Aorta (tissue), 5 donors: ENCODE data around the gene MAP3K1. TPM values are rescaled to one million over a fixed set of nuclear protein-coding genes. Genes with fewer than 3 reads are reported as not detected.

Experiments
- ATAC-seq: fragments of 200-7000 bp; cut with Tn5 transposase; one replicate; pipeline ENCODE4 v1.9.1; 2022; ENCODE audit warnings: moderate library complexity; ENCODE audit not compliant: low FRiP score
- DNase-seq, 2 donors: peaks; one replicate each; pipeline ENCODE4 v3.0.0-alpha.2; 2020
- H3K27ac ChIP-seq, 2 donors: one replicate each; pipeline ENCODE4 v1.5.1; 2013; ENCODE audit warnings: low read length in 2 of 2, mild to moderate bottlenecking in 2 of 2, moderate library complexity in 2 of 2, control low read depth in 1 of 2, inconsistent platforms in 1 of 2, low read depth in 1 of 2
- H3K27me3 ChIP-seq, 2 donors: one replicate each; pipeline ENCODE4 v1.6.1; 2013; ENCODE audit warnings: control low read depth in 1 of 2, low read length in 1 of 2, mild to moderate bottlenecking in 1 of 2, moderate library complexity in 1 of 2; ENCODE audit not compliant: insufficient read depth in 2 of 2, control insufficient read depth in 1 of 2
- H3K36me3 ChIP-seq, 2 donors: one replicate each; pipeline ENCODE4 v1.6.1; 2013; ENCODE audit warnings: control low read depth in 1 of 2, low read length in 1 of 2, mild to moderate bottlenecking in 1 of 2; ENCODE audit not compliant: insufficient read depth in 2 of 2, control insufficient read depth in 1 of 2
- H3K4me1 ChIP-seq, 2 donors: one replicate each; pipeline ENCODE4 v1.6.1; 2013; ENCODE audit warnings: low read length in 2 of 2, control low read depth in 1 of 2, mild to moderate bottlenecking in 1 of 2, moderate library complexity in 1 of 2; ENCODE audit not compliant: insufficient read depth in 2 of 2, control insufficient read depth in 1 of 2
- H3K4me3 ChIP-seq, 2 donors: one replicate each; pipeline ENCODE4 v1.5.1; 2013; ENCODE audit warnings: low read length in 2 of 2, control low read depth in 1 of 2, mild to moderate bottlenecking in 1 of 2
- H3K9me3 ChIP-seq: one replicate; pipeline ENCODE4 v1.6.1; 2013; ENCODE audit warnings: mild to moderate bottlenecking, low read length; ENCODE audit not compliant: control insufficient read depth
- WGBS, 2 donors: extraction: QIAGEN DNeasy Blood & Tissue Kit; methylation state at CpG; one replicate each; pipeline ENCODE4 v1.1.7; 2013; 5-methylcytosine and 5-hydroxymethylcytosine counted together
- intact Hi-C, 2 donors: fragments of 100-400 bp; cut with DNase I; formaldehyde crosslinking; loops; one replicate each; pipeline versions ENCODE4 v1.14.2 to v1.15.0; 2022
- polyA plus RNA-seq, 2 donors: library from polyadenylated mRNA; stranded (reverse); fragments of 200-250 nt; gene quantifications; one replicate each; pipeline ENCODE4 v1.2.3, GENCODE V29; 2013
- total RNA-seq, 2 donors: library from RNA; stranded (reverse); fragmentation: NEBNext Ultra II Directional; extraction: Animal tissue kit (Norgen Biotek cat#: 25700); gene quantifications; one replicate each; pipeline ENCODE4 v1.2.1, GENCODE V29; 2021
- donor health status: healthy with polysubstance abuse.
- donor health status: Bipolar disorder and iron deficiency.
- donor health status: DM: no; HTN: no; CAD: no.
- donor health status: DM: no; HTN: no; CAD: no.
- donor health status: DM: yes; HTN: yes; CAD: no.

MAP3K1 gene
- total and polyA plus RNA-seq, 4 donors: 1.8 to 26.3 (median 7.2) TPM

- no peaks in the 10 kb centered on the region for H3K27me3 ChIP-seq
- H3K36me3 ChIP-seq: no peaks in the 10 kb centered on the region
- intact Hi-C loops: no loop called here
- 91% methylated on average over 3 of the region's 3 CpGs for WGBS, 2 donors
- no peak overlapping the region for H3K4me3 ChIP-seq
- DNase-seq (no peak), ATAC-seq (no peak)
- no peaks in the 10 kb centered on the region for H3K4me1 ChIP-seq
- no peak overlapping the region for H3K27ac ChIP-seq
- H3K9me3 ChIP-seq: no peaks in the 10 kb centered on the region
Measured at GRCh38 chr5:56791396-56791795, 24.0 kb upstream of the MAP3K1 start.

GRCh38 chr5:56798521-56798920 is 16.8 kb upstream of the MAP3K1 start:
- no peaks in the 10 kb centered on the region for H3K27me3 ChIP-seq
- no peaks in the 10 kb centered on the region for H3K4me1 ChIP-seq
- H3K4me3 ChIP-seq: no peak overlapping the region
- H3K9me3 ChIP-seq: no peaks in the 10 kb centered on the region
- DNase-seq: no peak
- no peaks in the 10 kb centered on the region for H3K36me3 ChIP-seq
- H3K27ac ChIP-seq: no peak overlapping the region
- intact Hi-C loops: no loop called here
- no peak for ATAC-seq

GRCh38 chr5:56800186-56800585 is 15.2 kb upstream of the MAP3K1 start:
- Histone ChIP-seq H3K9me3 (no peaks in the 10 kb centered on the region), H3K27ac (no peak overlapping the region), H3K4me1 (no peaks in the 10 kb centered on the region), H3K36me3 (no peaks in the 10 kb centered on the region), H3K27me3 (no peaks in the 10 kb centered on the region), H3K4me3 (no peak overlapping the region)
- no peak for DNase-seq
- no peak for ATAC-seq
- intact Hi-C loops: no loop called here

GRCh38 chr5:56801256-56801655 is 14.1 kb upstream of the MAP3K1 start:
- Histone ChIP-seq H3K27me3 (no peaks in the 10 kb centered on the region), H3K36me3 (no peaks in the 10 kb centered on the region), H3K27ac (no peak overlapping the region), H3K9me3 (no peaks in the 10 kb centered on the region), H3K4me1 (no peaks in the 10 kb centered on the region), H3K4me3 (no peak overlapping the region)
- DNase-seq (no peak), ATAC-seq (no peak)
- intact Hi-C loops: no loop called here
- 35 to 37% methylated on average over 3 of the region's 3 CpGs for WGBS, 2 donors

GRCh38 chr5:56802205-56802604 is 13.1 kb upstream of the MAP3K1 start:
- H3K27ac ChIP-seq: no peak overlapping the region
- 75% methylated on average over 2 of the region's 2 CpGs for WGBS, 2 donors
- no peaks in the 10 kb centered on the region for H3K4me1 ChIP-seq
- no peaks in the 10 kb centered on the region for H3K27me3 ChIP-seq
- ATAC-seq: no peak
- H3K4me3 ChIP-seq: no peak overlapping the region
- no peaks in the 10 kb centered on the region for H3K9me3 ChIP-seq
- intact Hi-C loops: no loop called here
- no peak for DNase-seq
- H3K36me3 ChIP-seq: no peaks in the 10 kb centered on the region

- DNase-seq (no peak), ATAC-seq (no peak)
- Histone ChIP-seq H3K9me3 (no peaks in the 10 kb centered on the region), H3K4me3 (no peak overlapping the region), H3K4me1 (no peaks in the 10 kb centered on the region), H3K36me3 (no peaks in the 10 kb centered on the region), H3K27me3 (no peaks in the 10 kb centered on the region), H3K27ac (no peak overlapping the region)
- intact Hi-C loops: no loop called here
- WGBS, 2 donors: 94 to 96% methylated on average over 2 of the region's 2 CpGs
Measured at GRCh38 chr5:56803025-56803424, 12.3 kb upstream of the MAP3K1 start.

- DNase-seq (no peak), ATAC-seq (no peak)
- no peaks in the 10 kb centered on the region for H3K9me3 ChIP-seq
- no peaks in the 10 kb centered on the region for H3K4me1 ChIP-seq
- H3K36me3 ChIP-seq: no peaks in the 10 kb centered on the region
- intact Hi-C loops: no loop called here
- H3K27me3 ChIP-seq: no peaks in the 10 kb centered on the region
- no peak overlapping the region for H3K27ac ChIP-seq
- no peak overlapping the region for H3K4me3 ChIP-seq
- WGBS, 2 donors: 90 to 95% methylated on average over 1 of the region's 1 CpG
Measured at GRCh38 chr5:56803894-56804293, 11.5 kb upstream of the MAP3K1 start.

GRCh38 chr5:56807679-56808078 is 7.7 kb upstream of the MAP3K1 start:
- H3K4me3 ChIP-seq: no peak overlapping the region
- WGBS, 2 donors: 86 to 90% methylated on average over 5 of the region's 5 CpGs
- H3K36me3 ChIP-seq: no peaks in the 10 kb centered on the region
- H3K27ac ChIP-seq: no peak overlapping the region
- no peaks in the 10 kb centered on the region for H3K4me1 ChIP-seq
- H3K9me3 ChIP-seq: no peaks in the 10 kb centered on the region
- no peaks in the 10 kb centered on the region for H3K27me3 ChIP-seq
- ATAC-seq (no peak), DNase-seq (no peak)
- intact Hi-C loops: no loop called here

- H3K9me3 ChIP-seq: no peaks in the 10 kb centered on the region
Measured at GRCh38 chr5:56808211-56808610, 7.1 kb upstream of the MAP3K1 start.

More at GRCh38 chr5:56808211-56808610, 7.1 kb upstream of the MAP3K1 start:
- WGBS, 2 donors: 94 to 97% methylated on average over 4 of the region's 4 CpGs
- no peak for DNase-seq
- no peaks in the 10 kb centered on the region for H3K36me3 ChIP-seq
- ATAC-seq: no peak
- no peak overlapping the region for H3K27ac ChIP-seq
- intact Hi-C loops: no loop called here
- H3K4me3 ChIP-seq: no peak overlapping the region
- no peaks in the 10 kb centered on the region for H3K27me3 ChIP-seq
- H3K4me1 ChIP-seq: no peaks in the 10 kb centered on the region
